Lung microvascular endothelial cell (primary cell): Measurements from ENCODE around the gene PRX. TPM values are rescaled to one million over a fixed set of nuclear protein-coding genes. Genes with fewer than 3 reads are reported as not detected.
"Not testable (repeated sequence)": the region's sequence is repeated elsewhere in the genome, so short reads cannot be mapped to it uniquely, and the experiment has no call there.

Experiments used
- DNase-seq, 2 donors: peaks; one replicate each; pipeline versions ENCODE4 v3.0.0 to v3.0.0-alpha.2; 2010; ENCODE audit warnings: low read depth in 2 of 2
- total RNA-seq: library from RNA; depleted of rRNA; stranded (reverse); fragments of >200 nt; gene quantifications from 2 replicates; pipeline ENCODE4 v1.2.1, GENCODE V29; 2014

The PRX gene
- total RNA-seq, 1 donor from 2014 or later: 1.2 TPM

DNA sequence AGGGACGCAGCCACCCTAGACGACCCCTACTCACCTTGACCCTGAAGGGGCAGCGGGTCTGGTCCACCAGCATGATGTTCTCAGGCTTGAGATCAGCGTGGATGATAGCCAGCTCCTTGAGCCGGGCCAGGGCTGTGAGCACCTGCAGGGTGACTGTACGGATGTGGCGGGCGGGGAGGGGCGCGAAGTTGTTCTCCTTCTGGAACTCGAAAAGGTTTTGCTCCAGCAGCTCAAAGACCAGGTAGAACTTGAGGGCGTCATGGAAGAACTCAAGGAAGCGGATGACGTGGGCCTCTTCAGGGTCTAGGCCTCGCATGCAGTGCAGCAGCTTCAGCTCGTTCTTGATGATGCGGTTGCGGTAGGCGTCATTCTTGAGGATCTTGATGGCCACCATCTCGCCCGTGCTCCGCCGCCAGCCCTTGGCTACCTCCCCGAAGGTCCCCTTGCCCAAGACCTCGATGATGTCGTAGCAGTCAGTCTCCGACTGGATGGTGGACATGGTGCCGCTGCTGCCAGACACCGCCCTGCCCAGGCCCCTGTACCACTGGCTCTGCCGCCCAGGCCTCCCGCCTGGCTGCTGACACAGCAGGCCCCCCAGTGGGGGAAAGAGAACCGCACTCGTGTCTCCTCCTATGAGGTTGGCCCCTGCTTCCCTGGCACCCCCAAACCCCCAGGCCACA lies 23.6 kb downstream of the PRX start:
- no peak for DNase-seq

- no peak for DNase-seq
Observed at GRCh38 chr19:40388481-40388880, 24.7 kb downstream of the PRX start.

- DNase-seq: no peak
Observed at GRCh38 chr19:40387155-40387554, 26.0 kb downstream of the PRX start.

GRCh38 chr19:40383668-40384248 lies 29.4 kb downstream of the PRX start:
- no peak for DNase-seq

DNA sequence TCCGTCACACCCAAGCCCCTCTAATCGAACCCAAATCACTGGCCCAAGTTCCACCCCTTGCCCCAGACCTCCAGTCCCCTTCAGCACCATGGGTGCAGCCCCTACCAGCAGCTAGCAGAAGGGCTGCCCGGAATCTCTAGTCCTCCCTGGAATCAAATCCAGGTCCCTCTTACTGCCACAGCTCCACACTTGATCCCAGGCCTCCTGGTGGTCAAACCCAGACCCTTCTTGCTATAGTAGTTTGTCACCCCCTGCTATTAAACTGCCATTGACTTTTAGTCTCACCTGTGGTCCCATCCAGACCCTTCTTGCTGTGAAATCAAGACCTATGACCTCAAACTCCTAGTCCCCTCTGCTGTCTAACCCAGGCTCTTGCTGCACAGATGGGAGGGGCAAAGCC lies 31.9 kb downstream of the PRX start:
- DNase-seq: peak in 1 of 2 donors; percentile 19

- DNase-seq: no peak
Observed at GRCh38 chr19:40380199-40381037, 32.8 kb downstream of the PRX start.

DNA sequence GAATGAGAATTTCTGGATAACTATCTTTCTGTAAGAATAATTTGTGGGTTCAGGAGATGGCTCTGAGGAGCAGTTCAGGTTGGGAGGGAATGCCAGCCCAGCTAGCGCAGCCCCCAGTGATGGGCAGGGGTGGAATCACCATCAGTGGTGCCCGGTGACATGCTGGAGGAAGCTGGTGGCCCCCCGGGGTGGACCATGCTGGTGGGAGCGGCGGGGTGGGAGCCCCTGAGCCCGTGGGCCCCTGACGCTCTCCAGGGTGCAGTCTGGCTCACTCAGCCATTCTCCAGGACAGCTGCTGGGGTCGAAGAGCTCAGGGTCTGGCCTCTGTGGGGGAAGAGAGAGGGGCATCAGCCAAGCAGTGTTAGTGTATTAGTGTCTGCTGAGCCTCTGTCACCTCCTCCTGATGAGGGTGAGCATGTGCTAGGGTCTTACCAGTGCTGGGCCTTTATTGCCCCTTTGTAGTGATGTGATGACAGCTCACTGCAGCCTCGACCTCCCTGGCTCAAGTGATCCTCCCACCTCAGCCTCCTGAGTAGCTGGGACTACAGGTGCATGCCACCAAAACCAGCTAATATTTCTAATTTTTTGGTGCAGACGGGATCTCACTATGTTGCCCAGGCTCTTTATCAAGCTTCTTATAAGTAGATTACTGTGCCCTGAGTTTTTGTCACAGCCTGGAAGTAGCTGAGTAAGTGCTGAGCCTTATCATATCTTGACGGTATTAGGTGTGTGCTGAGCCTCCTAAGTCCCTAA lies 33.6 kb downstream of the PRX start:
- DNase-seq: no peak

DNA sequence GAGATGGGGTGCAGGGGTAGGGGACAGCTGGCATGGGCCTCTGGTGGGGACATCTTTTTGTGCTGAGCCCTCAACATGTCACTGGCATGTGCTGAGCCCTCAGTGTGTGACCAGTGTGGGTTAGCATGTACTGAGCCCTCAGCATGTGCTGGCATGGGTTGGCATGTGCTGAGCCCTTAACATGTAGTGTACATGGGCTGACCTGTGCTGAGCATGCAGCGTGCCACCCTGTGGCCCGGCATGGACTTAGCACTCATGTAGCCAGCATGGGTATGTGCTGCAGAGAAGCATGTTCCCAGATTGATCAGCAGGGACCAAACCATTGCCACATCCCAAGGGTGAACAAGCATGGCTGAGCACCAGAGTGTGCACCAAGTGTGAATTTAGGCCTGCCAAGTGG lies 34.7 kb downstream of the PRX start:
- DNase-seq: no peak

DNA sequence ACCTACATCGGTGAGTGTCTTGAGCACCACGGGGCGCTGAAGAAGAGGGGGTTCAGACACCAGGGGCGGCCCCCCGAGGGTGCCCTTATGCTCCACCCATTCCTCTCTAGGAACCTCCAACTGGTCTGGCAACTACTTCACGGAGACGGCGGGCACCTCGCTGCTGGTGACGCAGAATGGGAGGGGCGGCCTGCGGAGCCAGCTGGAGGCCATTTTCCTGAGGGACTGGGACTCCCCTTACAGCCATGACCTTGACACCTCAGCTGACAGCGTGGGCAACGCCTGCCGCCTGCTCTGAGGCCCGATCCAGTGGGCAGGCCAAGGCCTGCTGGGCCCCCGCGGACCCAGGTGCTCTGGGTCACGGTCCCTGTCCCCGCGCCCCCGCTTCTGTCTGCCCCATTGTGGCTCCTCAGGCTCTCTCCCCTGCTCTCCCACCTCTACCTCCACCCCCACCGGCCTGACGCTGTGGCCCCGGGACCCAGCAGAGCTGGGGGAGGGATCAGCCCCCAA lies 35.2 kb downstream of the PRX start:
- DNase-seq: no peak

GRCh38 chr19:40376286-40376862 lies 36.8 kb downstream of the PRX start:
- DNase-seq: no peak

- no peak for DNase-seq
Observed at GRCh38 chr19:40374084-40374483, 39.1 kb downstream of the PRX start.

DNA sequence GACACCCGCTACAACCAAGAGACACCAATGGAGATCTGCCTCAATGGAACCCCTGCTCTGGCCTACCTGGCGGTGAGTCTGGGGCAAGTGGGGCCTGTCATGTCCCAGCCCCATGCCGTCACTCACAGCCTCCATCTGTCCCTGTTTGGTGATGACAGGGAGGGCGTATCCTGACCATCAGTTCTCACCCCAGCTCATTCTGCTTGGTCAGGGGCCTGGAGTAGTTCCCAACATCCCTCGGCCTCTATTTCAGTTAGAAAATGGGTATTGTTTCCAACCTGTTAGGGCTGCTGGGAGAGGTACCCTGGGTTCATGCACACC lies 41.4 kb downstream of the PRX start:
- DNase-seq: no peak

- no peak for DNase-seq
Observed at GRCh38 chr19:40370997-40371801, 42.0 kb downstream of the PRX start.

DNA sequence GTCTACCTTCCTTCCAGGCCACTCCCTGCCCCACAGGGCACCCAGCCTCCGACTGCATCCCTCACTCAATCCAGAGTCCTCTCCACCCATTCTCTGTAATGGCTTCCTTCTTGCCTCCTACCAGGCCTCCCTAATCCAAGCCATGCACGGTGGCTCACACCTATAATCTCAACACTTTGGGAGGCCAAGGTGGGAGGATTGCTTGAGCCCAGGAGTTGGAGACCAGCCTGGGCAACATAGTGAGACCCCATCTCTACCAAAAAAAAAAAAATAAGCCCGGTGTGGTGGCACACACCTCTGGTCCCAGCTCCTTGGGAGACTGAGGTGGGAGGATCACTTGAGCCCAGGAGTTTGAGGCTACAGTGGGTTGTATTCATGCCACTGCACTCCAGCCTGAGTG lies 42.9 kb downstream of the PRX start:
- not testable (repeated sequence) for DNase-seq

- no peak for DNase-seq
Observed at GRCh38 chr19:40369797-40370196, 43.4 kb downstream of the PRX start.

- no peak for DNase-seq
Observed at GRCh38 chr19:40367577-40368434, 45.4 kb downstream of the PRX start.

GRCh38 chr19:40366697-40367561 lies 46.2 kb downstream of the PRX start:
- DNase-seq: no peak

- DNase-seq: peak; percentile 53 to 75
Observed at GRCh38 chr19:40365613-40366401, 47.4 kb downstream of the PRX start.
